ENCODE data around the gene PIWIL1.

- TF ChIP-seq CTCF (IDR thresholded peaks at IDR 0.05): no peak
- no peak for TF ChIP-seq POLR2A (IDR thresholded peaks at IDR 0.05)
Observed at GRCh38 chr12:130288691-130289090, 49.0 kb upstream of the PIWIL1 start.
